Gastroesophageal sphincter (tissue), 4 donors: ENCODE data around the gene ZNF138. TPM values are rescaled to one million over a fixed set of nuclear protein-coding genes. Genes with fewer than 3 reads are reported as not detected.

ENCODE experiments used
- ATAC-seq: fragments of 150-250 bp; one replicate; pipeline ENCODE4 v1.9.1; 2016; ENCODE audit warnings: mild to moderate bottlenecking, moderate library complexity
- H3K27ac ChIP-seq, 4 donors: fragments of 200-600 bp; sonication (generic) in 3 of 4; 1 replicate in 3 of 4; 2 replicates in 1 of 4; pipeline ENCODE4 v1.5.1; 2016 to 2019
- H3K27me3 ChIP-seq: fragments of 200-600 bp; sonication (generic); one replicate; pipeline ENCODE4 v1.5.1; 2019
- H3K36me3 ChIP-seq, 2 donors: fragments of 200-600 bp; sonication (generic); one replicate each; pipeline ENCODE4 v1.5.1; 2019; ENCODE audit warnings: control low read depth in 1 of 2
- H3K4me1 ChIP-seq, 3 donors: fragments of 200-600 bp; sonication (generic); 1 replicate in 2 of 3; 2 replicates in 1 of 3; pipeline ENCODE4 v1.5.1; 2016 to 2019; ENCODE audit warnings: control low read depth in 2 of 3
- H3K4me3 ChIP-seq, 2 donors: fragments of 200-600 bp; sonication (generic); one replicate each; pipeline ENCODE4 v1.5.1; 2019; ENCODE audit warnings: mild to moderate bottlenecking in 1 of 2, moderate library complexity in 1 of 2
- H3K9me3 ChIP-seq, 3 donors: fragments of 200-600 bp; sonication (generic); one replicate each; pipeline ENCODE4 v1.5.1; 2017 to 2019; ENCODE audit warnings: control low read depth in 2 of 3
- CTCF ChIP-seq, 4 experiments: fragments of 200-600 bp in 2 of 4; fragments of 450-650 bp in 2 of 4; sonication (generic) in 1 of 4; IDR thresholded peaks; one replicate each; pipeline ENCODE4 v1.5.1; 2017 to 2019; ENCODE audit warnings: antibody characterized with exemption in 4 of 4, mild to moderate bottlenecking in 2 of 4, moderate library complexity in 2 of 4
- EP300 ChIP-seq: sonication (generic); formaldehyde crosslinking; IDR thresholded peaks from one replicate; pipeline ENCODE4 v1.6.1; 2017; ENCODE audit warnings: antibody characterized with exemption, mild to moderate bottlenecking
- POLR2A ChIP-seq, 2 donors: fragments of 450-650 bp; IDR thresholded peaks; one replicate each; pipeline ENCODE4 v1.6.1; 2017; ENCODE audit warnings: antibody characterized with exemption in 2 of 2, mild to moderate bottlenecking in 2 of 2, moderate library complexity in 1 of 2
- POLR2AphosphoS5 ChIP-seq: sonication (generic); formaldehyde crosslinking; IDR thresholded peaks from one replicate; pipeline ENCODE4 v1.6.1; 2017; ENCODE audit warnings: antibody characterized with exemption
- WGBS, 2 donors: methylation state at CpG; one replicate each; pipeline ENCODE4 v1.1.5; 2018; ENCODE audit warnings: low coverage in 1 of 2; 5-methylcytosine and 5-hydroxymethylcytosine counted together
- total RNA-seq, 4 donors: library from RNA; depleted of rRNA; stranded (reverse); fragments of >200 nt; gene quantifications; one replicate each; pipeline ENCODE4 v1.1.0, GENCODE V29; 2016

Gene ZNF138
- 10 to 100 TPM in 1 of 4 donors, 1 to 10 TPM in 3; 3.3 to 16.2 (median 6.7) TPM for total RNA-seq

GRCh38 chr7:64794171-64794844, at the start of gene ZNF138:
TSS of gene ZNF138 (plus strand) at chr7:64794428. CDS start at chr7:64794569, 141 bp downstream.
- WGBS, 2 donors: 0% methylated on average over 2 of the region's 32 CpGs; no CpG with 5 or more reads in 1 of the 2 donors
- Histone ChIP-seq H3K36me3 (peaks cover 0 to 17% of the 10 kb centered on the region in 2 donors), H3K4me1 (peaks cover 0 to 16% (median 4%) of the 10 kb centered on the region in 3 donors), H3K9me3 (no peaks in the 10 kb centered on the region), H3K27ac (peak within 1 kb of the TSS; percentile 40 to 85 (median 82)), H3K4me3 (peak within 1 kb of the TSS; percentile 64 to 87), H3K27me3 (no peaks in the 10 kb centered on the region)
- TF ChIP-seq EP300 (no peak), POLR2A (IDR thresholded peaks at IDR 0.05) (peak in 1 of 2 donors; percentile 37), POLR2AphosphoS5 (peak; percentile 61), CTCF (IDR thresholded peaks at IDR 0.05) (peak in 2 of 4 experiments; percentile 23)
- ATAC-seq: peak; percentile 100

GRCh38 chr7:64744680-64745079, 49.5 kb upstream of the ZNF138 start:
- no peak for TF ChIP-seq EP300
- H3K4me3 ChIP-seq: no peak overlapping the region
- no peaks in the 10 kb centered on the region for H3K9me3 ChIP-seq
- ATAC-seq: no peak
- H3K4me1 ChIP-seq: no peaks in the 10 kb centered on the region
- 88 to 90% methylated on average over 2 to 4 of the region's 4 CpGs for whole genome bisulfite sequencing, 2 donors
- no peak overlapping the region for H3K27ac ChIP-seq
- H3K27me3 ChIP-seq: no peaks in the 10 kb centered on the region
- H3K36me3 ChIP-seq: no peaks in the 10 kb centered on the region

DNA sequence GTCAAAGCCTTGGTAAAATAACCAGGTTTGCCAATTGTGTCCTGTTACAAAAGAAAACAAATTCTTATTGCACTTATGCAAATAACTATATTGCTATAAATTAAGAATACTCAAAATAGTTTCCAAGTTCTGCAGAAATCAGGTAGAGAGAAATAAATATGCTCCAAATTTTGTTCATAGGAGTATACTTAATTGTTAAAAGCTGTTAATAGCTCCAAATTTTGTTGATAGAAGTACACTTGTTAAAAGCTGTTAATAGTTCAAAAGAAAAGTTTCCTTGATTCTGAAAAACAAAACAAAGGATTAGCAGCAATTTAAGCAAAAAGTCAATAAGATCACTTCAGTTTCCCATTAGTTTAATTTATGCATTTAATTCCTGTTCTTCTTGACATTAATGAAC, 46.4 kb upstream of the ZNF138 start:
- TF ChIP-seq POLR2AphosphoS5 (no peak), CTCF (IDR thresholded peaks at IDR 0.05) (no peak), EP300 (no peak), POLR2A (IDR thresholded peaks at IDR 0.05) (no peak)
- Histone ChIP-seq H3K4me1 (no peaks in the 10 kb centered on the region), H3K36me3 (no peaks in the 10 kb centered on the region), H3K27ac (no peak overlapping the region), H3K4me3 (no peak overlapping the region), H3K27me3 (no peaks in the 10 kb centered on the region), H3K9me3 (no peaks in the 10 kb centered on the region)
- no peak for ATAC-seq

DNA sequence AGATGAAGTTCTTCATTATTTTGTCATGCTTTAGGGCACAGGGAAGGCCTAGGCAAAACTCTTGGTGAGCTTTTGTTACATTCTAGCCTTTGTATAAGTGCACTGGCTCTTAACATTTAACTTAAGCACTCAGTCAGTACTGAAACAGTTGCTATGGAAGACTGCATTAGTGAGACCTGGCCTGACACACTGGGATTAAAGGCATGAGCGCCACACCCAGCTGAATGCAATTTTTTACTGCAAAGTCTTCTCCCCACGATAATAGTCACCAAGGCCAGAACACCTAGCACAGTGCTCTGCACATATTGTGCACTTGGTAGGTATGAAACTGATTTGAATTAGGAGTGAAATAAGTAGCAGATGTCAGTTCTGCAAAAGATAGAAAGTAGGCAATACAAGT, 41.2 kb upstream of the ZNF138 start:
- H3K27me3 ChIP-seq: no peaks in the 10 kb centered on the region
- TF ChIP-seq POLR2A (IDR thresholded peaks at IDR 0.05): no peak
- TF ChIP-seq POLR2AphosphoS5: no peak
- TF ChIP-seq EP300: no peak
- no peak for TF ChIP-seq CTCF (IDR thresholded peaks at IDR 0.05)

GRCh38 chr7:64755865-64756264, 38.4 kb upstream of the ZNF138 start:
- H3K4me3 ChIP-seq: no peak overlapping the region
- H3K27ac ChIP-seq: no peak overlapping the region
- TF ChIP-seq CTCF (IDR thresholded peaks at IDR 0.05) (no peak), EP300 (no peak), POLR2AphosphoS5 (no peak), POLR2A (IDR thresholded peaks at IDR 0.05) (no peak)
- 86 to 89% methylated on average over 2 of the region's 3 CpGs for WGBS, 2 donors
- no peaks in the 10 kb centered on the region for H3K9me3 ChIP-seq
- no peaks in the 10 kb centered on the region for H3K27me3 ChIP-seq
- ATAC-seq: no peak
- no peaks in the 10 kb centered on the region for H3K36me3 ChIP-seq
- no peaks in the 10 kb centered on the region for H3K4me1 ChIP-seq

More for the DNA sequence above, 41.2 kb upstream of the ZNF138 start:
- Histone ChIP-seq H3K36me3 (no peaks in the 10 kb centered on the region), H3K4me1 (no peaks in the 10 kb centered on the region), H3K4me3 (no peak overlapping the region), H3K27ac (no peak overlapping the region), H3K9me3 (no peaks in the 10 kb centered on the region)
- WGBS, 2 donors: 83 to 93% methylated on average over 1 to 2 of the region's 2 CpGs
- no peak for ATAC-seq
